IMR-90 (cell line): ENCODE results near the gene HIGD1C.

Source experiments
- CEBPB ChIP-seq: IDR thresholded peaks from 2 replicates; pipeline ENCODE4 v1.6.1; 2012; ENCODE audit warnings: low read depth, low read length, improper control_type of control experiment
- CHD1 ChIP-seq: IDR thresholded peaks from 2 replicates; pipeline ENCODE4 v1.6.1; 2012; ENCODE audit warnings: low read depth, low read length, improper control_type of control experiment
- MAFK ChIP-seq: IDR thresholded peaks from 2 replicates; pipeline ENCODE4 v1.6.1; 2012; ENCODE audit warnings: low read depth, low read length, improper control_type of control experiment
- MXI1 ChIP-seq: IDR thresholded peaks from 2 replicates; pipeline ENCODE4 v1.6.1; 2012; ENCODE audit warnings: low read depth, mild to moderate bottlenecking, low read length, moderate library complexity, borderline replicate concordance
- POLR2A ChIP-seq: IDR thresholded peaks from 2 replicates; pipeline ENCODE4 v1.6.1; 2012; ENCODE audit warnings: mild to moderate bottlenecking, low read depth, low read length
- RAD21 ChIP-seq: IDR thresholded peaks from 2 replicates; pipeline ENCODE4 v1.6.1; 2012; ENCODE audit warnings: low read length, improper control_type of control experiment
- USF2 ChIP-seq: fragments of 150-350 bp; IDR thresholded peaks from 2 replicates; pipeline ENCODE4 v1.6.1; 2017; ENCODE audit warnings: mild to moderate bottlenecking, antibody characterized with exemption, low read length, low read depth
- TF ChIP-seq, protein P1 (sequence below): conservative IDR thresholded peaks from 2 replicates; pipeline ENCODE4 v1.5.1; 2012; ENCODE audit warnings: mild to moderate bottlenecking, low read depth, low read length, improper control_type of control experiment

DNA sequence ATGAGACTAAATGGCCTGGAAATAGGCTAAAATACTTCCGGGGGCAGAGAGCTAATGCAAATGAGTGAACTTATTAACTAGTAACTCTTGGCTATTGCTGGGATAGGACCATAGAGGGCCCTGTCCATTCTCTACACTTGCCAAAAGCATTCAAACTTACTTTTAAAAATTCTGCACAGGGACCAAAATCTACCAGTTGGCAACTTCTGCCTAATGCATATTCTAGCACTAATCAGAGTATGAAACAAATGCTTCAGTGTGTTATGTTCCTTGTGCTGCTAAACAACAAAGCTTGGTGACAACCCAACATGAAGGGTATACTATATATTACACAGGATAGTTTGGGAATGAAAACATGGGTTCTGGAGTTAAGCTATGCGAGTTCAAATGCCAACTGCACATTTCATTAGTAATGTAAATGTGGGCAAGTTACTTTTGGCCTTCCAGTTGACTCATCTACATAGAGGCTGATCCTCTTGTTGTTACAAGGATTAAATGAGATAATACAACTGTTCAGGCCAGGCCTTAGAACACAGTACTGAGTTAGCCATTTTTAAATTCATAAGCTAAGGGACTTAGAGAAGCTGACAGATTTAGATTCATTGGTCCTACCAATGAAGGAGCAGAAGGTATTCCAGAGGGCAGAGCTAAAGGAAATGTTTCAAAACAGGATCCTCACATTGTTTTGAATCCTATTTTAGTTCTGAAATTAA lies 32.4 kb downstream of the HIGD1C start:
- no peak for TF ChIP-seq POLR2A
- TF ChIP-seq, protein P1, sequence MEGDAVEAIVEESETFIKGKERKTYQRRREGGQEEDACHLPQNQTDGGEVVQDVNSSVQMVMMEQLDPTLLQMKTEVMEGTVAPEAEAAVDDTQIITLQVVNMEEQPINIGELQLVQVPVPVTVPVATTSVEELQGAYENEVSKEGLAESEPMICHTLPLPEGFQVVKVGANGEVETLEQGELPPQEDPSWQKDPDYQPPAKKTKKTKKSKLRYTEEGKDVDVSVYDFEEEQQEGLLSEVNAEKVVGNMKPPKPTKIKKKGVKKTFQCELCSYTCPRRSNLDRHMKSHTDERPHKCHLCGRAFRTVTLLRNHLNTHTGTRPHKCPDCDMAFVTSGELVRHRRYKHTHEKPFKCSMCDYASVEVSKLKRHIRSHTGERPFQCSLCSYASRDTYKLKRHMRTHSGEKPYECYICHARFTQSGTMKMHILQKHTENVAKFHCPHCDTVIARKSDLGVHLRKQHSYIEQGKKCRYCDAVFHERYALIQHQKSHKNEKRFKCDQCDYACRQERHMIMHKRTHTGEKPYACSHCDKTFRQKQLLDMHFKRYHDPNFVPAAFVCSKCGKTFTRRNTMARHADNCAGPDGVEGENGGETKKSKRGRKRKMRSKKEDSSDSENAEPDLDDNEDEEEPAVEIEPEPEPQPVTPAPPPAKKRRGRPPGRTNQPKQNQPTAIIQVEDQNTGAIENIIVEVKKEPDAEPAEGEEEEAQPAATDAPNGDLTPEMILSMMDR = no peak
- no peak for TF ChIP-seq RAD21
- no peak for TF ChIP-seq CEBPB
- no peak for TF ChIP-seq MAFK
- TF ChIP-seq USF2 = no peak
- no peak for TF ChIP-seq CHD1
- TF ChIP-seq MXI1 = no peak
